Endothelial cell of umbilical vein (primary cell): Measurements from ENCODE around the gene SLC18A3. TPM values are rescaled to one million over a fixed set of nuclear protein-coding genes. Genes with fewer than 3 reads are reported as not detected.

ENCODE experiments used
- BruUV-seq: library from RNA; stranded (reverse); fragments of 400-500 nt; replicated peaks from 2 replicates; lab custom pipeline; 2021; lab: Mats Ljungman, UMichigan
- CTCF ChIA-PET: fragments of 300-600, 350-600 bp; sonication (Branson Sonifier 250); formaldehyde crosslinking; loops from one replicate; lab custom pipeline; 2021; ENCODE audit warnings: antibody characterized with exemption, inconsistent platforms; lab: Charles Lee
- POLR2A ChIA-PET: fragments of 300-600, 350-600 bp; sonication (Branson Sonifier 250); formaldehyde crosslinking; loops from one replicate; lab custom pipeline; 2021; ENCODE audit warnings: antibody characterized with exemption, inconsistent platforms; lab: Charles Lee
- DNase-seq: peaks from one replicate; pipeline ENCODE4 v3.0.0-alpha.2; 2011; ENCODE audit warnings: low read depth, low spot score
- FAIRE-seq: peaks from 2 replicates; lab custom pipeline; 2011; peaks lifted over from hg19 to GRCh38; lab: Jason Lieb, UNC
- H2AFZ ChIP-seq: 2 replicates; pipeline ENCODE4 v1.6.0; 2012; ENCODE audit warnings: low read depth, low read length, control low read depth, inconsistent platforms
- H3K27ac ChIP-seq: 2 replicates; pipeline ENCODE4 v1.5.1; 2011; ENCODE audit warnings: low read depth, mild to moderate bottlenecking, control low read depth, low read length, moderate library complexity; ENCODE audit not compliant: insufficient read depth
- H3K27me3 ChIP-seq, 2 experiments: 2 replicates each; pipeline versions ENCODE4 v1.6.0 to v1.6.1; 2011; ENCODE audit warnings: low read length in 2 of 2, mixed read lengths in 1 of 2; ENCODE audit not compliant: control insufficient read depth in 2 of 2, insufficient read depth in 2 of 2
- H3K36me3 ChIP-seq, 2 experiments: 2 replicates in 1 of 2; 3 replicates in 1 of 2; pipeline ENCODE4 v1.5.1; 2011; ENCODE audit warnings: low read length in 2 of 2, mild to moderate bottlenecking in 1 of 2, moderate library complexity in 1 of 2; ENCODE audit not compliant: control insufficient read depth in 2 of 2, insufficient read depth in 2 of 2; ENCODE audit errors: extremely low read depth in 1 of 2
- H3K4me1 ChIP-seq: 3 replicates; pipeline ENCODE4 v1.5.1; 2011; ENCODE audit warnings: mild to moderate bottlenecking, low read length; ENCODE audit not compliant: control insufficient read depth, insufficient read depth; ENCODE audit errors: extremely low read depth
- H3K4me2 ChIP-seq: 2 replicates; pipeline ENCODE4 v1.6.1; 2011; ENCODE audit warnings: low read length, control low read depth, mixed read lengths; ENCODE audit not compliant: insufficient read depth
- H3K4me3 ChIP-seq, 3 experiments: fragments of 200-600 bp in 1 of 3; sonication (generic), shearing (Covaris generic) in 1 of 3; replicated peaks in 1 of 3; 2 replicates each; pipeline ENCODE4 v1.5.1; 2011 to 2016; ENCODE audit warnings: control low read depth in 3 of 3, low read length in 3 of 3, mild to moderate bottlenecking in 2 of 3, inconsistent platforms in 1 of 3, low read depth in 1 of 3, moderate library complexity in 1 of 3; ENCODE audit not compliant: insufficient read depth in 1 of 3
- H3K79me2 ChIP-seq: 2 replicates; pipeline ENCODE4 v1.6.0; 2012; ENCODE audit warnings: low read length, inconsistent platforms; ENCODE audit not compliant: control insufficient read depth, insufficient read depth
- H3K9ac ChIP-seq: replicated peaks from 2 replicates; pipeline ENCODE3; 2011; ENCODE audit warnings: low read length, control low read depth; ENCODE audit not compliant: insufficient read depth; ENCODE audit errors: extremely low read depth
- H3K9me1 ChIP-seq: replicated peaks from 3 replicates; pipeline ENCODE4 v1.6.0; 2011; ENCODE audit warnings: mild to moderate bottlenecking, low read length; ENCODE audit not compliant: control insufficient read depth, insufficient read depth; ENCODE audit errors: extremely low read depth
- H3K9me3 ChIP-seq: replicated peaks from 2 replicates; pipeline ENCODE4 v1.5.1; 2012; ENCODE audit warnings: low read length, inconsistent platforms; ENCODE audit not compliant: control insufficient read depth, insufficient read depth
- H4K20me1 ChIP-seq: replicated peaks from 2 replicates; pipeline ENCODE3; 2011; ENCODE audit warnings: mild to moderate bottlenecking, low read length; ENCODE audit not compliant: control insufficient read depth, insufficient read depth; ENCODE audit errors: extremely low read depth
- CTCF ChIP-seq, 2 donors: IDR thresholded peaks; 1 replicate in 1 of 2; 2 replicates in 1 of 2; pipeline ENCODE4 v1.5.1; 2011; ENCODE audit warnings: low read length in 2 of 2, mild to moderate bottlenecking in 2 of 2, moderate library complexity in 2 of 2, control low read depth in 1 of 2, inconsistent platforms in 1 of 2, low read depth in 1 of 2; ENCODE audit not compliant: insufficient read depth in 1 of 2; ENCODE audit errors: extremely low read depth in 1 of 2
- EZH2 ChIP-seq: IDR thresholded peaks from 2 replicates; pipeline ENCODE4 v1.6.1; 2012; ENCODE audit warnings: borderline replicate concordance, low read depth, mild to moderate bottlenecking, moderate library complexity, low read length, inconsistent platforms; ENCODE audit not compliant: severe bottlenecking
- FOS ChIP-seq: IDR thresholded peaks from 2 replicates; pipeline ENCODE4 v1.6.1; 2011; ENCODE audit warnings: mild to moderate bottlenecking, low read length, moderate library complexity, borderline replicate concordance; ENCODE audit not compliant: insufficient read depth
- GATA2 ChIP-seq: IDR thresholded peaks from 2 replicates; pipeline ENCODE4 v1.7.0; 2011; ENCODE audit warnings: low read depth, mild to moderate bottlenecking, moderate library complexity, mixed read lengths, low read length; ENCODE audit not compliant: insufficient read length, insufficient read depth
- JUN ChIP-seq: IDR thresholded peaks from 2 replicates; pipeline ENCODE4 v1.6.1; 2011; ENCODE audit warnings: borderline replicate concordance, low read depth; ENCODE audit not compliant: insufficient read length, insufficient read depth
- MAX ChIP-seq: IDR thresholded peaks from 2 replicates; pipeline ENCODE4 v1.6.1; 2011; ENCODE audit not compliant: insufficient read depth, insufficient read length
- MYC ChIP-seq: IDR thresholded peaks from one replicate; pipeline ENCODE4 v1.6.1; 2011; ENCODE audit warnings: mild to moderate bottlenecking, low read depth, low read length
- POLR2A ChIP-seq: IDR thresholded peaks from 2 replicates; pipeline ENCODE4 v1.6.1; 2012; ENCODE audit warnings: low read depth, mild to moderate bottlenecking, control low read depth, low read length
- POLR2AphosphoS5 ChIP-seq: IDR thresholded peaks from 2 replicates; pipeline ENCODE4 v1.6.1; 2012; ENCODE audit warnings: low read depth, mild to moderate bottlenecking, control low read depth, low read length, moderate library complexity; ENCODE audit not compliant: insufficient read depth
- dilution Hi-C: fragments of 300-500 bp; cut with MboI; formaldehyde crosslinking; loops from one replicate; pipeline ENCODE4 v1.15.0; 2019; ENCODE audit warnings: low sequenced_read_pairs; ENCODE audit not compliant: extremely low pct_ligation_motif_present
- intact Hi-C: fragments of 100-400 bp; cut with micrococcal nuclease; formaldehyde crosslinking; loops from one replicate; pipeline ENCODE4 v1.10.0; 2022
- polyA plus RNA-seq, 4 experiments: library from polyadenylated mRNA; depleted of rRNA in 3 of 4; stranded (reverse) in 3 of 4; unstranded in 1 of 4; fragments of >200 nt; gene quantifications; 2 replicates each; pipeline versions ENCODE4 v1.2.1 to v1.2.3, GENCODE V29; 2011 to 2012; ENCODE audit warnings: missing spikeins in 1 of 4
- total RNA-seq: library from RNA; stranded (reverse); gene quantifications from 2 replicates; pipeline ENCODE4 v1.2.3, GENCODE V29; 2021

Gene SLC18A3
- total and polyA plus RNA-seq, 2 donors (not counting 3 experiments of a cell fraction or from before 2014, with no cell fraction given), result not detected

GRCh38 chr10:49657606-49658005 is 47.5 kb downstream of the SLC18A3 start:
- POLR2A ChIA-PET, result no interaction called here
- Histone ChIP-seq H3K4me3 (no peak overlapping the region), H3K27me3 (no peaks in the 10 kb centered on the region), H3K9me3 (no peaks in the 10 kb centered on the region), H2AFZ (no peak overlapping the region), H3K9me1 (no peaks in the 10 kb centered on the region), H3K4me2 (no peak overlapping the region), H3K36me3 (no peaks in the 10 kb centered on the region), H4K20me1 (no peaks in the 10 kb centered on the region), H3K4me1 (no peaks in the 10 kb centered on the region), H3K9ac (no peak overlapping the region), H3K79me2 (no peaks in the 10 kb centered on the region), H3K27ac (no peak overlapping the region)
- no peak for FAIRE-seq
- DNase-seq, result no peak
- BruUV-seq, result no TSS peak
- intact Hi-C loops (no loop called here), dilution Hi-C loops (no loop called here)
- CTCF ChIA-PET, result no interaction called here
- TF ChIP-seq MAX (no peak), POLR2A (no peak), CTCF (IDR thresholded peaks at IDR 0.05; ENCODE audit: extremely low read depth in 1 of 2, insufficient read depth in 1 of 2, low read depth in 1 of 2, low read length in 2 of 2) (no peak), POLR2AphosphoS5 (no peak), JUN (no peak), MYC (no peak), FOS (no peak), GATA2 (no peak), EZH2 (no peak)
